ENCODE results near the gene DZIP1L.
"Not testable (repeated sequence)": the region's sequence is repeated elsewhere in the genome, so short reads cannot be mapped to it uniquely, and the experiment has no call there.

The DZIP1L gene, protein sequence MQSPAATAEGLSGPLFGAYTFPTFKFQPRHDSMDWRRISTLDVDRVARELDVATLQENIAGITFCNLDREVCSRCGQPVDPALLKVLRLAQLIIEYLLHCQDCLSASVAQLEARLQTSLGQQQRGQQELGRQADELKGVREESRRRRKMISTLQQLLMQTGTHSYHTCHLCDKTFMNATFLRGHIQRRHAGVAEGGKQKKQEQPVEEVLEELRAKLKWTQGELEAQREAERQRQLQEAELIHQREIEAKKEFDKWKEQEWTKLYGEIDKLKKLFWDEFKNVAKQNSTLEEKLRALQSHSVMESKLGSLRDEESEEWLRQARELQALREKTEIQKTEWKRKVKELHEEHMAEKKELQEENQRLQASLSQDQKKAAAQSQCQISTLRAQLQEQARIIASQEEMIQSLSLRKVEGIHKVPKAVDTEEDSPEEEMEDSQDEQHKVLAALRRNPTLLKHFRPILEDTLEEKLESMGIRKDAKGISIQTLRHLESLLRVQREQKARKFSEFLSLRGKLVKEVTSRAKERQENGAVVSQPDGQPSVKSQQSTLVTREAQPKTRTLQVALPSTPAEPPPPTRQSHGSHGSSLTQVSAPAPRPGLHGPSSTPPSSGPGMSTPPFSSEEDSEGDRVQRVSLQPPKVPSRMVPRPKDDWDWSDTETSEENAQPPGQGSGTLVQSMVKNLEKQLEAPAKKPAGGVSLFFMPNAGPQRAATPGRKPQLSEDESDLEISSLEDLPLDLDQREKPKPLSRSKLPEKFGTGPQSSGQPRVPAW

GRCh38 chr3:138114988-138115971 lies at the start of gene DZIP1L:
DZIP1L (minus strand) TSS chr3:138115608; CDS start chr3:138103971, 11,637 bp downstream.
- intact Hi-C loops (cut with micrococcal nuclease), result loop anchor here (1.0 to 10.0 kb wide), 4 partner anchors 34 to 110 kb away; partner anchors contain the start of genes ARMC8 and DBR1
- Mint-ChIP-seq H3K4me3 (peak within 1 kb of the TSS; percentile 98), H3K27ac (peak within 1 kb of the TSS; percentile 95), H3K27me3 (no peaks in the 10 kb centered on the region), H3K9me3 (no peaks in the 10 kb centered on the region), H3K36me3 (ENCODE audit: low read depth) (peaks cover 26% of the 10 kb centered on the region), H3K4me1 (ENCODE audit: low read depth) (peaks cover 57% of the 10 kb centered on the region)

DNA sequence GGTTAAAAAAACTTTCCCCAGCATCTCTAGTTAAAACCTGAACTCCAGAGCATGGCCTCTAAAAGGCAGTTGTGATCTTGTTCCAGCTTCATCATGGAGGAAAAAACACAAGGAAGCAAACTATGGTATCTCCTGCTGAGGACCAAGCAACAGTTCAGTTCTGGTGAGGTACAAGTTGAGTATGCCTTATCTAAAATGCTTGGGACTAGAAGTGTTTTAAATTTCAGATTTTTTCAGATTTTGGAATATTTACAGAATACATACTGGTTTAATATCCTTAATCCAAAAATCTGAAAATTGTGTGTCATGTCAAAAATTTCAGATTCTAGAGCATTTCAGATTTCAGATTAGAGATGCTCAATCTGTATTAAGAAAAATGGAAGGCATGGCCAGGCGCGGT lies 49.7 kb upstream of the DZIP1L start:
- Mint-ChIP-seq H3K27me3 (no peaks in the 10 kb centered on the region), H3K4me1 (ENCODE audit: low read depth) (peaks cover 13% of the 10 kb centered on the region), H3K27ac (no peak overlapping the region), H3K4me3 (no peak overlapping the region), H3K9me3 (no peaks in the 10 kb centered on the region), H3K36me3 (ENCODE audit: low read depth) (peaks cover 95% of the 10 kb centered on the region)
- intact Hi-C loops (cut with micrococcal nuclease), result no loop called here

- H3K27me3 Mint-ChIP-seq, result no peaks in the 10 kb centered on the region
- H3K4me3 Mint-ChIP-seq, result no peak overlapping the region
- peaks cover 27% of the 10 kb centered on the region for H3K36me3 Mint-ChIP-seq (ENCODE audit: low read depth)
- peaks cover 21% of the 10 kb centered on the region for H3K9me3 Mint-ChIP-seq
- no peaks in the 10 kb centered on the region for H3K4me1 Mint-ChIP-seq (ENCODE audit: low read depth)
- intact Hi-C loops (cut with micrococcal nuclease), result no loop called here
- H3K27ac Mint-ChIP-seq, result no peak overlapping the region
Measured at GRCh38 chr3:138157743-138158142, 42.3 kb upstream of the DZIP1L start.

DNA sequence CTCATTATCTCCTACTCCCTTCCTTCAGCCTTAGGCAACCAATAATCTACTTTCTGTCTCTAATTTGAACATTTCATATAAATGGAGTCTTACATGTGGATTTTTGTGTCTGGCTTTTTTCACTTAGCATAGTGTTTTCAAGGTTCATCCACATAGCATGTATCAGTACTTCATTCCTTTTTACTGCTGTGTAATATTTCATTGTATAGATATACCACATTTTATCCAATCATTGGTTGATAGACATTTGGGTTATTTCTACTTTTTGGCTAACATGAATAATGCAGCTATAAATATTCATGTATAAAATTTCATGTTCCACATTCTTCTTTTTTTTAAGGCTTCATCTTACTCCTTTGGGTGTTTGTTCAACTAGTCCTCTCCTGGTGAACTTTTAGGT lies 39.1 kb upstream of the DZIP1L start:
- Mint-ChIP-seq H3K36me3 (ENCODE audit: low read depth) (no peaks in the 10 kb centered on the region), H3K4me3 (no peak overlapping the region), H3K9me3 (peaks cover 21% of the 10 kb centered on the region), H3K27ac (no peak overlapping the region), H3K27me3 (no peaks in the 10 kb centered on the region), H3K4me1 (ENCODE audit: low read depth) (no peaks in the 10 kb centered on the region)
- intact Hi-C loops (cut with micrococcal nuclease), result no loop called here

DNA sequence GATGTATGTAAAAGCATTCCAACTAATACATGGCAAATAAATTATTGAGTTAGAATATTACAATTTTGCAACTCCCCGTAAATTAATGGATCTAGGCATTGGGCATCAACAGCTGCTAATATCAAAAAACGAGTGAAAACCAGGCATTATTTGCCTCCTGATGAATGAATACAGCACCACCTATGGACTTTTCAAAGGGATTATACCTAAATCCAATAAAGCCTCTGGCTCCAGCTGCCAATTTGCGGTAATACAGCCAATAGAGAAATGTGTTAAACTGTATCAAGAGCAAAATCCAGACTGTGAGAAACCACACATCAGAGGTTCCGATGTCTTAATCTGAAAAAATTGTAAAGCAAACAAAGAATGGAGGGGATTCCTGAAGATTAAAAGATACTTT lies 33.1 kb upstream of the DZIP1L start:
- H3K4me3 Mint-ChIP-seq, result no peak overlapping the region
- peaks cover 4% of the 10 kb centered on the region for H3K9me3 Mint-ChIP-seq
- intact Hi-C loops (cut with micrococcal nuclease), result loop anchor here (2.0 kb wide), 2 partner anchors 34 to 80 kb away; partner anchors contain the start of gene DZIP1L
- H3K27me3 Mint-ChIP-seq, result no peaks in the 10 kb centered on the region
- peaks cover 5% of the 10 kb centered on the region for H3K4me1 Mint-ChIP-seq (ENCODE audit: low read depth)
- H3K36me3 Mint-ChIP-seq (ENCODE audit: low read depth), result no peaks in the 10 kb centered on the region
- no peak overlapping the region for H3K27ac Mint-ChIP-seq

DNA sequence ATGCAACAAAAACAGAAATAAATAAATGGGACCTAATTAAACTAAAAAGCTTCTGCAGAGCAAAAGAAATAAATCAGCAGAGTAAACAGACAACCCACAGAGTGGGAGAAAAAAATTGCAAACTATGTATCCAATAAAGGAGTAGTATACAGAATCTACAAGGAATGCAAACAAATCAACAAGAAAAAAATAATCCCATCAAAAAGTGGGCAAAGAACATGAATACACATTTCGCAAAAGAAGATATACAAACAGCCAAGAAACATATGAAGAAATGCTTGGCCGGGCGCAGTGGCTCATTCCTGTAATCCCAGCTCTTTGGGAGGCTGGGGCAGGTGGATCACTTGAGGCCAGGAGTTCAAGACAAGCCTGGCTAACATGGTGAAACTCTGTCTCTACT lies 26.8 kb upstream of the DZIP1L start:
- H3K27me3 Mint-ChIP-seq; intact Hi-C loops (cut with micrococcal nuclease); H3K9me3 Mint-ChIP-seq; H3K36me3 Mint-ChIP-seq (ENCODE audit: low read depth); H3K4me3 Mint-ChIP-seq; H3K27ac Mint-ChIP-seq: not testable (repeated sequence)
- H3K4me1 Mint-ChIP-seq (ENCODE audit: low read depth), result peaks cover 39% of the 10 kb centered on the region

- peaks cover 48% of the 10 kb centered on the region for H3K4me1 Mint-ChIP-seq (ENCODE audit: low read depth)
- H3K27me3 Mint-ChIP-seq, result no peaks in the 10 kb centered on the region
- H3K4me3 Mint-ChIP-seq, result no peak overlapping the region
- intact Hi-C loops (cut with micrococcal nuclease), result no loop called here
- H3K27ac Mint-ChIP-seq, result peak overlapping the region; percentile 14
- H3K9me3 Mint-ChIP-seq, result no peaks in the 10 kb centered on the region
- no peaks in the 10 kb centered on the region for H3K36me3 Mint-ChIP-seq (ENCODE audit: low read depth)
Measured at GRCh38 chr3:138140940-138141339, 25.5 kb upstream of the DZIP1L start.

DNA sequence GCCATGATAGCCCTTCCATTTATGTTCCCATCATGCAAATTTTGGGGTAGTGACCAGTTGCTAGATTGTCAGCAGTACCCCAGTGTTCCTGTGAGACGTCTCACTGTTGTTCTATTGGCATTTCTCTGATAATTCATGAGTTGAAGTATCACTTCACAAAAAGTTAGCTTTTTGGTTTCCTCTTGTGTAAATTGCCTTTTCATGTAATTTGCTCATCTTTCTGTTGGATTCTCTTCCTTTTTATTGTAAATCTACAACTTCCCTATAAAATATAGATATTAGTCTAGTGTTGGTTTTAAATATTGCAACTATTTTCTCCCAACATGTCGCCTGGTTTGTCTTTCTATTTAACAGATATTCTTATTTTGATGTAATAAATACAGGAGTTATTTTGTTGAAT lies 24.3 kb upstream of the DZIP1L start:
- intact Hi-C loops (cut with micrococcal nuclease), result loop anchor here (2.0 kb wide), 1 partner anchor 15 kb away; no protein-coding TSS in a partner anchor
- H3K27ac Mint-ChIP-seq, result peak overlapping the region; percentile 62
- peaks cover 60% of the 10 kb centered on the region for H3K4me1 Mint-ChIP-seq (ENCODE audit: low read depth)
- no peaks in the 10 kb centered on the region for H3K27me3 Mint-ChIP-seq
- H3K4me3 Mint-ChIP-seq, result no peak overlapping the region
- H3K9me3 Mint-ChIP-seq, result no peaks in the 10 kb centered on the region
- no peaks in the 10 kb centered on the region for H3K36me3 Mint-ChIP-seq (ENCODE audit: low read depth)

GRCh38 chr3:138137861-138138260 lies 22.5 kb upstream of the DZIP1L start:
- intact Hi-C loops (cut with micrococcal nuclease), result loop anchor here (2.0 kb wide), 1 partner anchor 13 kb away; no protein-coding TSS in a partner anchor

GRCh38 chr3:138136201-138136600 lies 20.8 kb upstream of the DZIP1L start:
- Mint-ChIP-seq H3K36me3 (ENCODE audit: low read depth) (no peaks in the 10 kb centered on the region), H3K27ac (peak overlapping the region; percentile 83), H3K27me3 (no peaks in the 10 kb centered on the region), H3K9me3 (no peaks in the 10 kb centered on the region), H3K4me1 (ENCODE audit: low read depth) (peaks cover 85% of the 10 kb centered on the region), H3K4me3 (no peak overlapping the region)
- intact Hi-C loops (cut with micrococcal nuclease), result no loop called here

More at GRCh38 chr3:138137861-138138260, 22.5 kb upstream of the DZIP1L start:
- no peaks in the 10 kb centered on the region for H3K36me3 Mint-ChIP-seq (ENCODE audit: low read depth)
- peaks cover 78% of the 10 kb centered on the region for H3K4me1 Mint-ChIP-seq (ENCODE audit: low read depth)
- H3K9me3 Mint-ChIP-seq, result no peaks in the 10 kb centered on the region
- peak overlapping the region; percentile 83 for H3K27ac Mint-ChIP-seq
- no peaks in the 10 kb centered on the region for H3K27me3 Mint-ChIP-seq
- H3K4me3 Mint-ChIP-seq, result no peak overlapping the region

DNA sequence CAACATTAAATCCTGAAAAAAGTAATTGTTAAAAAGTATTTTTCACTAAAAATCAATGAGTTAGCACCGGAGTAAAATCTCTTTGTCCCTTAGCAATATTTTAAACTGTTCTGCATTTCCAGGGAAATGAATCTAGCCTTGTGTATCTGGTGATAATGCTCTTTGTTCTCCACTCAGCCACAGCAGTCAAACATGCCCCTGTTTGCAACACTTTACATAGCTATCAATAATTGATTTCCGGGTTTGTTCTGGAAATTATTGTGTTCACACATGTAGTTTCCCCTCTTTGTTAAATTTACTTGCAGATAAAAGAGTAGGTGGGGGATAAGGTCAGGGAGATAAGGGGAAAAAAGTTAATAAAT lies 20.4 kb upstream of the DZIP1L start:
- Mint-ChIP-seq H3K4me3 (peak overlapping the region; percentile 4), H3K27ac (peak overlapping the region; percentile 83), H3K36me3 (ENCODE audit: low read depth) (no peaks in the 10 kb centered on the region), H3K9me3 (no peaks in the 10 kb centered on the region), H3K4me1 (ENCODE audit: low read depth) (peaks cover 84% of the 10 kb centered on the region), H3K27me3 (no peaks in the 10 kb centered on the region)
- intact Hi-C loops (cut with micrococcal nuclease), result no loop called here

DNA sequence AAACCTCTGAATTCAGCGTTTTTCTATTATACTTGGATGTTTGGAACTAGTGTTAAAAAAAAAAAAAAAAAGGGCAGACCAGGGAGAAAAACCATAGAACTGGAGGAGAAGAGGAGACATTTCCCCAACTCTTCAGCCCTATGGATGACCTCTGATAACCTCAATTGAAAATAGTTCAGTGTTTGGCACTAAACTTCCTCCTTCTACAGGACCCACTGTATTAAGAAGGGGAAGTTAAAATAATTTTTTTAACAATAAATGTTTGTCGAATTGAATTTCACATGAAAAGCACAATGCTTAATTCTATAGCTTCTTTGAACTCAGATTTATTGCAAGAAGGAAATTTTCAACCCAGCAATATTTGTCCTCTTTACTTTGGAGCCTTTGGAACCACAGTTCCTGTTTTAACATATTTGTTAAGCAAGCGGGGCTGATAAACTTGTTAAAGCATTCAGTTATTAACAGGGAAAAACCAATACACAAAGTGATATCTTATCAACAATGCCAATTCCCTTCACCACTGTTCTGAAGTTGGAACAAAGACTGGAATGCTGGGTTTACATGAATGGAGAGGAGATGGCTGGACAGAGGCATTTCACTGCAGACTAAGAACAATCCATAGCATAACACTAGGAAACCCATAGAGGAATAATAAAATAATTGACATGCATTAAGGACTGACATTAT lies 19.9 kb upstream of the DZIP1L start:
- Mint-ChIP-seq H3K36me3 (ENCODE audit: low read depth) (no peaks in the 10 kb centered on the region), H3K4me3 (peak overlapping the region; percentile 34)
- intact Hi-C loops (cut with micrococcal nuclease), result no loop called here

DNA sequence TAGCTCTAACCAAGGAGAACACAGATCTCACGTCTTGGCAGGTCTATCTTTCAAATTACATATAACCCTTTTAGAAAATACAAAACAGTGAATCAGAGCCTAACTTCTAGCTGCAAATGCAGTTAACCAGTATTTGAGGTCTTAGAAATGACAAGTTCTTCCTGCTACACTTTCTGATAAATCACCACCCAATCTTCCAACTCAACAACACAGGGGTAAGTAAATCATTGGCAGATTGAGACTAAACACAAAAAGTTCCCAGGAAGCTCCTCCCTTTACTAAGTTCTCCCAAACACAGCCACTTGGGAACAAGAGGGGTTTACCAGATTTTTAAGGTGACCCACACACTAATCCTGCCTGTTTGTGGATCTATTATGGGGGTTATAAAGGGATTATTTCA lies 16.8 kb upstream of the DZIP1L start, which contains the start of gene A4GNT:
Gene A4GNT, minus strand, starts transcription at position 152 of the 400 bp plus-strand sequence. CDS start 1,134 bp downstream, outside the sequence.
- Mint-ChIP-seq H3K27me3 (no peaks in the 10 kb centered on the region), H3K36me3 (ENCODE audit: low read depth) (no peaks in the 10 kb centered on the region), H3K27ac (peak within 1 kb of the TSS; percentile 83), H3K4me1 (ENCODE audit: low read depth) (peaks cover 79% of the 10 kb centered on the region), H3K9me3 (no peaks in the 10 kb centered on the region), H3K4me3 (no peak within 1 kb of the TSS)
- intact Hi-C loops (cut with micrococcal nuclease), result no loop called here

More for the DNA sequence above, 19.9 kb upstream of the DZIP1L start:
- Mint-ChIP-seq H3K4me1 (ENCODE audit: low read depth) (peaks cover 81% of the 10 kb centered on the region), H3K9me3 (no peaks in the 10 kb centered on the region), H3K27me3 (no peaks in the 10 kb centered on the region), H3K27ac (peak overlapping the region; percentile 83)
